NAMALWA (cell line): ENCODE results near the gene MYOF.
A peak's percentile ranks its signal among the peaks of the same experiment; 100 is the strongest.

Source experiments
- DNase-seq: peaks from one replicate; pipeline ENCODE4 v3.0.0-alpha.2; 2015; ENCODE audit warnings: low spot score

The MYOF gene

GRCh38 chr10:93482145-93482834, at the start of gene MYOF:
Gene MYOF (minus strand): TSS chr10:93482334. CDS start chr10:93482194, 140 bp downstream.
- peak; percentile 83 for DNase-seq

- DNase-seq: no peak
Measured at GRCh38 chr10:93518531-93518930, 36.4 kb upstream of the MYOF start.

GRCh38 chr10:93516006-93516380, 33.9 kb upstream of the MYOF start:
- no peak for DNase-seq

- no peak for DNase-seq
Measured at GRCh38 chr10:93515071-93516005, 33.2 kb upstream of the MYOF start.

GRCh38 chr10:93514521-93514920, 32.4 kb upstream of the MYOF start:
- no peak for DNase-seq

- no peak for DNase-seq
Measured at GRCh38 chr10:93513091-93513490, 31.0 kb upstream of the MYOF start.

- DNase-seq: no peak
Measured at GRCh38 chr10:93512565-93512964, 30.4 kb upstream of the MYOF start.

GRCh38 chr10:93509816-93510215, 27.7 kb upstream of the MYOF start:
- no peak for DNase-seq

- DNase-seq: no peak
Measured at GRCh38 chr10:93505075-93505474, 22.9 kb upstream of the MYOF start.

- DNase-seq: no peak
Measured at GRCh38 chr10:93503075-93503474, 20.9 kb upstream of the MYOF start.

GRCh38 chr10:93501650-93502049, 19.5 kb upstream of the MYOF start:
- no peak for DNase-seq

GRCh38 chr10:93498166-93498565, 16.0 kb upstream of the MYOF start:
- DNase-seq: no peak

- peak; percentile 96 for DNase-seq
Measured at GRCh38 chr10:93496322-93497041, 14.3 kb upstream of the MYOF start, which contains the start of gene CEP55. Gene CEP55 (plus strand): TSS chr10:93496612. CDS start chr10:93500052, 3,440 bp downstream.

- DNase-seq: peak; percentile 18
Measured at GRCh38 chr10:93495654-93496321, 13.7 kb upstream of the MYOF start.

- no peak for DNase-seq
Measured at GRCh38 chr10:93494494-93494893, 12.4 kb upstream of the MYOF start.

GRCh38 chr10:93493162-93493561, 11.0 kb upstream of the MYOF start:
- DNase-seq: no peak

GRCh38 chr10:93491602-93492121, 9.5 kb upstream of the MYOF start:
- DNase-seq: no peak

- no peak for DNase-seq
Measured at GRCh38 chr10:93488956-93489528, 6.9 kb upstream of the MYOF start.

- DNase-seq: no peak
Measured at GRCh38 chr10:93485690-93486089, 3.6 kb upstream of the MYOF start.

- DNase-seq: no peak
Measured at GRCh38 chr10:93481637-93482144, 443 bp downstream of the MYOF start.

- no peak for DNase-seq
Measured at GRCh38 chr10:93478873-93479272, 3.3 kb downstream of the MYOF start.
